Right atrium auricular region (tissue), 2 donors: ENCODE measurements around the gene ETS1. TPM values are rescaled to one million over a fixed set of nuclear protein-coding genes. Genes with fewer than 3 reads are reported as not detected.

Source experiments
- DNase-seq: peaks from one replicate; pipeline ENCODE4 v3.0.0-alpha.2; 2019; ENCODE audit warnings: low spot score
- H3K27ac ChIP-seq, 2 donors: fragments of 200-600 bp; sonication (generic); 1 replicate in 1 of 2; 2 replicates in 1 of 2; pipeline ENCODE4 v1.5.1; 2016 to 2019
- H3K27me3 ChIP-seq, 2 donors: fragments of 200-600 bp; sonication (generic); one replicate each; pipeline versions ENCODE4 v1.5.1 to v1.6.0; 2017 to 2019
- H3K36me3 ChIP-seq: fragments of 200-600 bp; sonication (generic); one replicate; pipeline ENCODE4 v1.5.1; 2016
- H3K4me1 ChIP-seq, 2 donors: fragments of 200-600 bp; sonication (generic); one replicate each; pipeline versions ENCODE4 v1.5.1 to v1.6.0; 2017 to 2019
- H3K4me3 ChIP-seq, 2 donors: fragments of 200-600 bp; sonication (generic); 1 replicate in 1 of 2; 2 replicates in 1 of 2; pipeline ENCODE4 v1.5.1; 2017 to 2019; ENCODE audit warnings: mild to moderate bottlenecking in 1 of 2, moderate library complexity in 1 of 2
- H3K9me3 ChIP-seq, 2 donors: fragments of 200-600 bp; sonication (generic); one replicate each; pipeline ENCODE4 v1.5.1; 2019
- total RNA-seq, 2 donors: library from RNA; depleted of rRNA; stranded (reverse); fragments of >200 nt; gene quantifications; one replicate each; pipeline ENCODE4 v1.1.0, GENCODE V29; 2016
- TF ChIP-seq, protein P1 (sequence below), 2 donors: fragments of 200-600 bp; sonication (generic); IDR thresholded peaks; one replicate each; pipeline ENCODE4 v1.5.1; 2019; ENCODE audit warnings: antibody characterized with exemption in 2 of 2

ETS1 gene
- total RNA-seq, 2 donors from 2014 or later, result 37.9 to 46.6 TPM

DNA sequence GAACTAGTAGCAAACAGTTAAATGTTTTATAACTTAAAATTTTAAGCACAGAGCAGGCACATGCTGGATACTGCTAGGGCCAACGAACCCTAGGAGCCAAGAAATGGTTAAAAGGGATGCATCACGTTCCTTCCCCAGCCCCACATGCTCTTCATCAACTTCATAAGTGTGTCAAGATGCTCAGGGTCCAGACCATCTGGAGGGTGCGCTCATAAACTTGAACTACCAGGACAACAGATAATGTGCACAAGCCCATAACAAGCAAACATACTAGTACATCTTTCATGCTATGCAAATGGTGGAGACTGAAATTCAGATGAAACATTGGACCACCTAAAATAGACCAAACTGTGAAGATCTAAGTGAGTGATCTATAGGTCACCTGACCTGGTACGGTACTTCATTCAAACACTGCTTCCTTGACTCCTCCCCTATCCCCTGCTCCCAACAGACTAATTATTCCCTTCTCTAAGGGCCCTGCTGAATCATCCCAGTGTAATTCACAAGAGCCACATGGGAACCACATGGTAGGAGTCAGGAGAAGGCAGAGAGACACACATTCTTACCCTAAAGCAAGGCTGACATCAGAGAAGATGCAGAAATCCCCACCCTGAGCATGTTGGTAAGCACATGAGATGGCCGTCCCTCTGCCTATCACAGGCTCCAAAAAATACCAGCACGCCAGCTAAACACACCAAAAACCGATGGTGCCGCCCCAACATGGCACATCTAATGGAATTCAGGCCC, 83.9 kb downstream of the ETS1 start:
- H3K36me3 ChIP-seq, result no peaks in the 10 kb centered on the region
- DNase-seq, result no peak
- peak overlapping the region; percentile 49 to 93 for H3K27ac ChIP-seq
- TF ChIP-seq, protein P1, sequence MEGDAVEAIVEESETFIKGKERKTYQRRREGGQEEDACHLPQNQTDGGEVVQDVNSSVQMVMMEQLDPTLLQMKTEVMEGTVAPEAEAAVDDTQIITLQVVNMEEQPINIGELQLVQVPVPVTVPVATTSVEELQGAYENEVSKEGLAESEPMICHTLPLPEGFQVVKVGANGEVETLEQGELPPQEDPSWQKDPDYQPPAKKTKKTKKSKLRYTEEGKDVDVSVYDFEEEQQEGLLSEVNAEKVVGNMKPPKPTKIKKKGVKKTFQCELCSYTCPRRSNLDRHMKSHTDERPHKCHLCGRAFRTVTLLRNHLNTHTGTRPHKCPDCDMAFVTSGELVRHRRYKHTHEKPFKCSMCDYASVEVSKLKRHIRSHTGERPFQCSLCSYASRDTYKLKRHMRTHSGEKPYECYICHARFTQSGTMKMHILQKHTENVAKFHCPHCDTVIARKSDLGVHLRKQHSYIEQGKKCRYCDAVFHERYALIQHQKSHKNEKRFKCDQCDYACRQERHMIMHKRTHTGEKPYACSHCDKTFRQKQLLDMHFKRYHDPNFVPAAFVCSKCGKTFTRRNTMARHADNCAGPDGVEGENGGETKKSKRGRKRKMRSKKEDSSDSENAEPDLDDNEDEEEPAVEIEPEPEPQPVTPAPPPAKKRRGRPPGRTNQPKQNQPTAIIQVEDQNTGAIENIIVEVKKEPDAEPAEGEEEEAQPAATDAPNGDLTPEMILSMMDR (IDR thresholded peaks at IDR 0.05), result no peak
- no peak overlapping the region for H3K4me3 ChIP-seq
- H3K27me3 ChIP-seq, result no peaks in the 10 kb centered on the region
- H3K9me3 ChIP-seq, result no peaks in the 10 kb centered on the region
- H3K4me1 ChIP-seq, result peaks cover 0 to 100% of the 10 kb centered on the region in 2 donors

DNA sequence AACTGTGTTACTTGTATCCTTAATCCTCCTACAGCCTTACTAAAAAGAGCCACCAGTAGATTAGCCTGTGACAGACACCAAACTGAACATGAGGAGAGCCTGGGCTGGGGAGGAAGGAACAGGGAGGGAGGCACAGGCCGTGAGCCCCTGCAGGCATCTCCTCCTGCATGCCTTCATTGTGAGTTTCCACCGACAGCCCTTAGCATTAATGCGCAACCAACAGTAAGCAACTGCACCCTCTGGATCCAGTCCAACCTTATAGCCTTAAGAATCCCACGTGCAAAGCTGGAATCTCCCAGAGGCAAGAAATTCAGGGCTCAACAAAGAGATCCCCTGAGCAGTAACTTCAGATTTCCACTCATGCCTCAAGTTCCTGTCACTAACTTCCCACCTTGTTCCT, 84.6 kb downstream of the ETS1 start:
- H3K36me3 ChIP-seq, result no peaks in the 10 kb centered on the region
- H3K4me1 ChIP-seq, result peaks cover 0 to 100% of the 10 kb centered on the region in 2 donors
- H3K27ac ChIP-seq, result peak overlapping the region; percentile 49 to 93
- H3K27me3 ChIP-seq, result no peaks in the 10 kb centered on the region
- no peak for DNase-seq
- H3K9me3 ChIP-seq, result no peaks in the 10 kb centered on the region
- H3K4me3 ChIP-seq, result no peak overlapping the region
- TF ChIP-seq, protein P1 (IDR thresholded peaks at IDR 0.05), result no peak

DNA sequence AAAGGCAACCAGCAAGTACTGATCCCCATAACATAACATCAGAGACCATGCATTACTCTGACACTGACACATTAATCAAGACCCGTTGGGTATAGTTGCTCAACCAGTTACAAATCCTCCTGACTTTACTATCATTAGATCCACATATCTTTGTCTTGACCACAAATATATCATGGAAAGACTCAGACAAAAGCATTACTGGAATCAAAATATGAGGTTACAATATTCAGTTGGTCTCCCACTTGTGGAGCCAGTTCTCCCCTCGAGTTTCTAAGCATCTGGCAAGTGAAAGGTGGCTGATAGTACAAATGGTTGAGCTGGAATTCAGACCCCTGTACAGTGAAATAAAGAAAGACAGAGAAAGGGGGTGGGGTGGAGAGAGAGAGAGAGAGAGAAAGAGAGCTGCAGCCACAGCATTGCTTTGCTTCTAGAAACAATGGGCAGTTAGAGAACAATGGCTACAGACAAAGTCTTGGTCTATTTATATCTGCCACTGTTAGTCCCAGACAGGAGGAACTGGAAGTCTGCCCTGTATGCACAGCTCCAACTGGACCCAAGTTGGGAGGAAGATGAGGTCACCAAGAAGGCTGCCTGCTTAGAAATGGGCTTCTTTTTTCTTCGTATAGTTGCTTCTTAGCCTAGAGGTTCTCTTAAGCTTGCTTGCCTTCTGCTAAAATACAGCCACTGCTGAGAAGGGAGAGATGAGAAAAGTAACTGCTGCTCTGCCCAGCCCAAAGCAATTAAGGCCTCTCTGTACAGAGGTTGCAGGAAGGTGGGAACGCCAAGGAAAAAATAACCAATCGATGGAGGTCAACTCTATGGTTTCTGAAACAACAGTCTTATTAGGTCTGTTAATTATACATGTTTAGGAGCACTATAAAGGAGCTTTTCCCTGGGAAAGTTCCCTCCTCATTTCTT, 85.5 kb downstream of the ETS1 start:
- no peaks in the 10 kb centered on the region for H3K36me3 ChIP-seq
- no peaks in the 10 kb centered on the region for H3K9me3 ChIP-seq
- peak overlapping the region; percentile 49 to 93 for H3K27ac ChIP-seq
- TF ChIP-seq, protein P1 (IDR thresholded peaks at IDR 0.05), result no peak
- H3K4me1 ChIP-seq, result peaks cover 0 to 100% of the 10 kb centered on the region in 2 donors
- DNase-seq, result no peak
- no peaks in the 10 kb centered on the region for H3K27me3 ChIP-seq
- H3K4me3 ChIP-seq, result no peak overlapping the region

DNA sequence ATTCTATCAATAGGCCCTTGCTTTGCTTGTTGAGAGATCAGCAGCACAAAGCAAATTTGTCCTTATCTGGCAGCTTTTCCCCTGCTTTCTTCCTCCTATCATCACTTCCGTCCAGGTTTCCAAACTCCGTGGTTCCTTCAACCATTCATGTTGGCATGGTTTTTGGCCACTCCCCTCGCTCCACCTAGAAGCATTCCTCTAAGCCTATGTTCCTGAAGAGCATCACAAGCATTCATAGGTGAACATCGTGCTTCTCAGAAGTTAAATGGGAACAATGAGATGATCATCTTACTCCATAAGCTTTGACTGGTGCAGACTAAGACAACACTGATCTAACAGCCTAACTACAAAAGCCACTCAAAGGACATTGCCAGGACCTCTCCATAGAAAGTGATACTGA, 86.3 kb downstream of the ETS1 start:
- Histone ChIP-seq H3K4me1 (peaks cover 0 to 100% of the 10 kb centered on the region in 2 donors), H3K27me3 (no peaks in the 10 kb centered on the region), H3K4me3 (no peak overlapping the region), H3K36me3 (no peaks in the 10 kb centered on the region), H3K27ac (peak overlapping the region in 1 of 2 donors; percentile 86), H3K9me3 (no peaks in the 10 kb centered on the region)
- TF ChIP-seq, protein P1 (IDR thresholded peaks at IDR 0.05), result no peak
- DNase-seq, result no peak

DNA sequence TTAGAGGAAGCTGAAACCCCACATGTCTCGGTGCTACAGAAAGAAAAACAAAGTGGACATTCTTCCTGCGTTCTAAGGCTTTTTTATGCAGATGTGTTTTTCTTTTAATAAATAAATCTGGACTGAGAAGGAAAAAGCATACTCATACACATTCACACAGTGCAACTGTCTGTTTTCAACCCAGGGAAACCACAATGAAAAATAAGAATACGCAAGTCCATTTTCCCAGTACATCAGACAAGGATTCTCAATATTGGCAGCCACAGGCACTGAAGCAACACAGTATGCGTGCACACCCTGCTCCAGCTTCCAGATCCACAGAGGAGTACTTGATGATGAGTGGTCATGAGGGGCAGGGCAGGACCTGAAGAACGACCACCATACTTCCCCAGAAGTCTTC, 86.9 kb downstream of the ETS1 start:
- no peaks in the 10 kb centered on the region for H3K9me3 ChIP-seq
- H3K27me3 ChIP-seq, result no peaks in the 10 kb centered on the region
- H3K27ac ChIP-seq, result peak overlapping the region; percentile 65 to 86
- H3K4me3 ChIP-seq, result no peak overlapping the region
- H3K4me1 ChIP-seq, result peaks cover 0 to 100% of the 10 kb centered on the region in 2 donors
- TF ChIP-seq, protein P1 (IDR thresholded peaks at IDR 0.05), result no peak
- no peaks in the 10 kb centered on the region for H3K36me3 ChIP-seq
- no peak for DNase-seq
